Prostate gland (tissue), 2 donors: ENCODE measurements around the gene TAP1. TPM values are rescaled to one million over a fixed set of nuclear protein-coding genes. Genes with fewer than 3 reads are reported as not detected.

ENCODE experiments used
- DNase-seq: peaks from one replicate; pipeline ENCODE4 v3.0.0-alpha.2; 2019; ENCODE audit warnings: low spot score
- H3K27ac ChIP-seq, 2 donors: fragments of 200-600 bp; sonication (generic); 2 replicates each; pipeline ENCODE4 v1.5.1; 2017 to 2019
- H3K27me3 ChIP-seq: fragments of 200-600 bp; sonication (generic); replicated peaks from 2 replicates; pipeline ENCODE4 v1.5.1; 2019; ENCODE audit not compliant: insufficient read depth
- H3K36me3 ChIP-seq, 2 donors: fragments of 200-600 bp; sonication (generic); 1 replicate in 1 of 2; 2 replicates in 1 of 2; pipeline versions ENCODE4 v1.5.1 to v1.8.1; 2017 to 2019
- H3K4me1 ChIP-seq: fragments of 200-600 bp; sonication (generic); replicated peaks from 2 replicates; pipeline ENCODE4 v1.5.1; 2019
- H3K4me3 ChIP-seq, 2 donors: fragments of 200-600 bp; sonication (generic); 2 replicates each; pipeline ENCODE4 v1.5.1; 2017 to 2019
- H3K9me3 ChIP-seq: fragments of 200-600 bp; sonication (generic); 2 replicates; pipeline ENCODE4 v1.5.1; 2017
- POLR2A ChIP-seq: fragments of 450-650 bp; IDR thresholded peaks from one replicate; pipeline ENCODE4 v1.6.1; 2016; ENCODE audit warnings: antibody characterized with exemption, mild to moderate bottlenecking
- POLR2AphosphoS5 ChIP-seq: sonication (generic); formaldehyde crosslinking; IDR thresholded peaks from one replicate; pipeline ENCODE4 v1.6.1; 2017; ENCODE audit warnings: antibody characterized with exemption
- WGBS: methylation state at CpG from one replicate; pipeline ENCODE4 v1.1.5; 2018; 5-methylcytosine and 5-hydroxymethylcytosine counted together
- intact Hi-C: fragments of 100-400 bp; cut with DNase I; formaldehyde crosslinking; loops from one replicate; pipeline ENCODE4 v1.14.2; 2022
- total RNA-seq, 2 donors: library from RNA; depleted of rRNA; stranded (reverse); fragments of >200 nt; gene quantifications; one replicate each; pipeline ENCODE4 v1.1.0, GENCODE V29; 2016
- TF ChIP-seq, protein P1 (sequence below), 4 experiments: fragments of 200-600 bp in 2 of 4; fragments of 450-650 bp in 2 of 4; sonication (generic) in 2 of 4; IDR thresholded peaks; 1 replicate in 3 of 4; 2 replicates in 1 of 4; pipeline ENCODE4 v1.5.1; 2016 to 2019; ENCODE audit warnings: antibody characterized with exemption in 4 of 4, mild to moderate bottlenecking in 2 of 4, moderate library complexity in 2 of 4

TAP1 gene
- total RNA-seq, 2 donors from 2014 or later, result 30.6 to 47.4 TPM

DNA sequence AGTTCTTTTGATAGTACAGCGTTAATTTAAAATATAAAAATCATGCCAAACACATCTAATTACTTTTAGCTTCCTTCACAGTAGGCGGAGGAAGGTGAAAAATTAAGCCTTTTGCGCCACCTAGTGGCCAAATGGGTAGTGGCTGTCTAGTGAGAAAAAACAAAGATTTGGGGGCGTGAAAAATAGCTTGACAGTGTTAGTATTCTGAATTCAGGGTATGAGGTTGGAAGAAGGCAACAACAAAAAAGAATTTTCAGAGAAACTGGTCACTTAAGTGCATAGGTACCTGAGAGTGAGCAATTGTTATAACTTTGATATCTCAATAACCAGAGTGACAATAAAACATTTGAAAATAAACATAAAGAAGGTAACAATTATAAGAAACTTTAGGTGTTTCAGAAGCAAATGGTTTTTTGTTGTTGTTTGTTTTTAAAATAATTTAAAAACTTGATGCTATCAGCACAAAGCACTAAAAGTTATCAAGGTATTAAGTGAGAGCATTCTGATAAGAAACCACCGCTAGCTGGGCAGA is 14.8 kb upstream of the TAP1 start:
- TF ChIP-seq POLR2A (no peak), POLR2AphosphoS5 (peak; percentile 73)
- TF ChIP-seq, protein P1, sequence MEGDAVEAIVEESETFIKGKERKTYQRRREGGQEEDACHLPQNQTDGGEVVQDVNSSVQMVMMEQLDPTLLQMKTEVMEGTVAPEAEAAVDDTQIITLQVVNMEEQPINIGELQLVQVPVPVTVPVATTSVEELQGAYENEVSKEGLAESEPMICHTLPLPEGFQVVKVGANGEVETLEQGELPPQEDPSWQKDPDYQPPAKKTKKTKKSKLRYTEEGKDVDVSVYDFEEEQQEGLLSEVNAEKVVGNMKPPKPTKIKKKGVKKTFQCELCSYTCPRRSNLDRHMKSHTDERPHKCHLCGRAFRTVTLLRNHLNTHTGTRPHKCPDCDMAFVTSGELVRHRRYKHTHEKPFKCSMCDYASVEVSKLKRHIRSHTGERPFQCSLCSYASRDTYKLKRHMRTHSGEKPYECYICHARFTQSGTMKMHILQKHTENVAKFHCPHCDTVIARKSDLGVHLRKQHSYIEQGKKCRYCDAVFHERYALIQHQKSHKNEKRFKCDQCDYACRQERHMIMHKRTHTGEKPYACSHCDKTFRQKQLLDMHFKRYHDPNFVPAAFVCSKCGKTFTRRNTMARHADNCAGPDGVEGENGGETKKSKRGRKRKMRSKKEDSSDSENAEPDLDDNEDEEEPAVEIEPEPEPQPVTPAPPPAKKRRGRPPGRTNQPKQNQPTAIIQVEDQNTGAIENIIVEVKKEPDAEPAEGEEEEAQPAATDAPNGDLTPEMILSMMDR (IDR thresholded peaks at IDR 0.05), result peak; percentile 82 to 97 (median 93)
- intact Hi-C loops, result loop anchor here (5.0 to 10.0 kb wide), 2 partner anchors 41 to 454 kb away; no protein-coding TSS in a partner anchor
- WGBS, result 18% methylated on average over 5 of the region's 5 CpGs
- no peaks in the 10 kb centered on the region for H3K4me1 ChIP-seq
- H3K4me3 ChIP-seq, result no peak overlapping the region
- no peaks in the 10 kb centered on the region for H3K9me3 ChIP-seq
- no peak overlapping the region for H3K27ac ChIP-seq
- DNase-seq, result peak; percentile 72
- no peaks in the 10 kb centered on the region for H3K36me3 ChIP-seq
- H3K27me3 ChIP-seq, result no peaks in the 10 kb centered on the region

DNA sequence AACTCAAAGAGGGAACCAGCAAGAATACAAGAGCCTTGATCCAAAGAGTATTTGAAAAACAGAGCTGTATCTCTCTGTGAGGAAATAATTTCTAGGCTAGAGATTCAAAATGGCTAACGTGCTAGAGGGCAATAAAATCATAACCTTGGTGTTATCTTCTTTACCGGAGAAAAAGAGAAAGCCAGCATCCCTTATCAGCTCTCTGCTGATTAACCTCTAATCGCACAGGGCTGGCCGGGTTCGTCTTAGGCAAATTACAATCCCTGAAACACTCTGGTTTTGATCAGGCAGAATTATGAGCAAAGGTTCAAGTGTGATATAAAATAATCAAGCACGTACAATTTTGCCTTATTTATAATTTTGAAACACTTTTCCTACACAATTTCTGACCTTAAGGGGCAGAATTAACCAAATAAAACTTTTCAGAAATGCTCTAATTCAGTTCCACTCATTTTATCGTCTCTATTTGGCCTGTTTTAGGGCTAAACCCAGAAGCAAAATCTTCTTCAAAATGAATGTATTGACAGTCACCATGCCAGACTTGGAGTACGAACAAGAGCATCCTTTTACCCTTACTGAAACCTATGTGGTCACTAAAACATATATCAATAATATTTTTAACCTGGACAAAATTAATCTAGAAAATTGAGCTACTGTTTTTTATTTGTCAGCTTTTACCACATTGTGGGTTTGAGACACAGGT is 14.2 kb upstream of the TAP1 start:
- TF ChIP-seq, protein P1 (IDR thresholded peaks at IDR 0.05), result no peak
- TF ChIP-seq POLR2A (no peak), POLR2AphosphoS5 (no peak)
- intact Hi-C loops, result loop anchor here (5.0 to 10.0 kb wide), 2 partner anchors 40 to 453 kb away; no protein-coding TSS in a partner anchor
- H3K4me1 ChIP-seq, result no peaks in the 10 kb centered on the region
- no peaks in the 10 kb centered on the region for H3K27me3 ChIP-seq
- no peaks in the 10 kb centered on the region for H3K36me3 ChIP-seq
- DNase-seq, result no peak
- no peaks in the 10 kb centered on the region for H3K9me3 ChIP-seq
- H3K27ac ChIP-seq, result no peak overlapping the region
- H3K4me3 ChIP-seq, result no peak overlapping the region
- WGBS, result 60% methylated on average over 8 of the region's 8 CpGs

DNA sequence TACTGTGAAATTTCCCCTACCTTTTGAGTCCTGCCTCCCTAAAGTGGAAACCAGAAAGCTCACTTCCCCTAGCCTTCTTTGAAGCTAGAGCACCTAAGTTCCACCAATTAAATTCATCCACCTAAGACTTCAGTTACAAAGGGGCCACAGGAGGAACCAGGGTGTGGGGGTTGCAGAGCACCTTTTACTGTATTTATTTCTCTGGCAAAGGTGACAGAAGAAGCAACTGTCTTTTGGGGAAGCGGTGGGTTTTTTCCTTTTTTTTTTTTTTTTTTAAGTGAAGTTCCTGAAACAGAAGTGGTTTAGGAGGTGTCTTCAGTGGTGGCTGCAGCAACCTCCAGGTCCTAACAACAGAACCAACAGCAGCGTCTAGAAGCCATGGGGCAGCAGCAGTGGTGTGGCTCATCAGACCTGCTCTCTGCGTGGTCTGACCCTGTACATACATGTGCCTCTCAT is 13.5 kb upstream of the TAP1 start:
- H3K27me3 ChIP-seq, result no peaks in the 10 kb centered on the region
- WGBS, result 63% methylated on average over 3 of the region's 3 CpGs
- H3K9me3 ChIP-seq, result no peaks in the 10 kb centered on the region
- intact Hi-C loops, result loop anchor here (5.0 to 10.0 kb wide), 2 partner anchors 40 to 452 kb away; no protein-coding TSS in a partner anchor
- H3K4me1 ChIP-seq, result no peaks in the 10 kb centered on the region
- no peaks in the 10 kb centered on the region for H3K36me3 ChIP-seq
- no peak overlapping the region for H3K27ac ChIP-seq
- TF ChIP-seq, protein P1 (IDR thresholded peaks at IDR 0.05), result no peak
- TF ChIP-seq POLR2AphosphoS5 (no peak), POLR2A (no peak)
- no peak for DNase-seq
- no peak overlapping the region for H3K4me3 ChIP-seq

DNA sequence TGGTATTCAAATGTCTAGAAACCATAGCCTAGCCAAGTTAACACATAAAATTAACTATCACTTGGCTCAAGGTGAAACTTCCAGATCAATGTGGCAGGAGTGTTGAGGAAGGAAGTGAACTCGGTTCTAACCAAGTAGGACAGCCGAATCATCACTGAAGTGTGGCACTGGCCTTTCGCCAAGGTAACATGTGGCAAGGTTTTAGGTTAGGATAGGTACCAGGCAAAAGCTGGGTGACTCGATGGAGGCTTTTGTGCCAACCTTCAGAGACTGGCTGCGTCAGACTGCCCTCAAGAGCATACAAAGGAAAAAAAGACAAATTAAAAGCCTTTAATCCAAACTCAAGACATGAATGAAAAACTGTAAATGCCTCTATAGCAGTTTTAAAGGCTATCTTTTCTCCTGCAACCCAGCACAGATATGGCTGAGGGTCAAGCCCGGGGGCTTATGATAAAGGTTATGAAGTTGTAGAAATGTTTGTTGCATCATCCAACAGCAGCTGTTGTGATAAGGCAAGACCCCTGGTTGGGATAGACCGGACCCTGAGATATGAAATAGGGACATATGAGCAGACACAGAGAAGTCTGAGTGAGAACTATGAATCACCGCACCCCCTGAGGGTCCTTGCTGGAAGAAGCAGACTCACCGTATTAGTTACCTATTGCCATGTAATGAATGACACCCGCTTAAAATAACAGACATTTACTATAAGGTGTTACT is 12.4 kb upstream of the TAP1 start:
- DNase-seq, result no peak
- Histone ChIP-seq H3K4me3 (no peak overlapping the region), H3K4me1 (no peaks in the 10 kb centered on the region), H3K36me3 (no peaks in the 10 kb centered on the region), H3K27ac (no peak overlapping the region), H3K9me3 (no peaks in the 10 kb centered on the region), H3K27me3 (no peaks in the 10 kb centered on the region)
- intact Hi-C loops, result loop anchor here (5.0 to 10.0 kb wide), 2 partner anchors 39 to 451 kb away; no protein-coding TSS in a partner anchor
- 71% methylated on average over 10 of the region's 10 CpGs for WGBS
- TF ChIP-seq POLR2AphosphoS5 (no peak), POLR2A (no peak)
- TF ChIP-seq, protein P1 (IDR thresholded peaks at IDR 0.05), result no peak
